DMS 273 treated with DMSO at 0.1 percent for 48 hours (cell line): ENCODE measurements around the gene EPHB3.

Source experiments
- DNase-seq: peaks from one replicate; lab custom pipeline; 2025; lab: John Stamatoyannopoulos, UW

EPHB3 gene

DNA sequence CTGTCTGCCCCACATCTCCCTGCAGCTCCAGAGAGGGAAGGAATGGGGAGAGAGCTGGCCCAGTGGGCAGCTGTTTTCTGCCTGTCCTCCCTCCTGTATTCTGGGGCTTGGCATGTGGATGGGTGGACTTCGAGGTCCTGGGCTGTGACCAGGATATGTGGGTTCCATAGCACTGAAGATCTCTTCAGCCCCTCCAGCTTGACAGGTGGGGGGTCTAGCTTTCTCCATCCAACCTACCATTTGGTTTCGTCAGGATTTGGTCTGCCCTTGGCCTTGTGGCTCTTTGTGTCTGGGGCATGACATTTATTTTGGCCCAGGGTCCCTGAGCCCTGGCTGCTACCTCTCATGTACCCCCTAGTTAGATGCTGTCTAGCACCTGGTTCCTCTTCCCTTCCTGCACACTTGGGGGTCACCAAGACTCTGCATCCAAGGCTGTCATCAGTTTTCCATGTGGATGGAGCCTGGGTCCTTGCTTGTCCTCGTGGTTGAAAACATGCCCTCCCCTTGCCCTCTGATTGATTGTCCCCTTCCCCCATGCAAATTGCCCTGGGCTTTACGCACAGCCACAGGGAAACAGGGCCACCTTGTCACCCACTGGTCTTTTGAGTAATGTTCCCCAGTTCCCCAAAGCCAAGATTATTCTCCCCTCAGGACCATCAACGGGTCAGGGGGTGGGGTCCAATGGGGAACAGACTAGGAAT lies 3.2 kb downstream of the EPHB3 start:
- DNase-seq, result no peak

DNA sequence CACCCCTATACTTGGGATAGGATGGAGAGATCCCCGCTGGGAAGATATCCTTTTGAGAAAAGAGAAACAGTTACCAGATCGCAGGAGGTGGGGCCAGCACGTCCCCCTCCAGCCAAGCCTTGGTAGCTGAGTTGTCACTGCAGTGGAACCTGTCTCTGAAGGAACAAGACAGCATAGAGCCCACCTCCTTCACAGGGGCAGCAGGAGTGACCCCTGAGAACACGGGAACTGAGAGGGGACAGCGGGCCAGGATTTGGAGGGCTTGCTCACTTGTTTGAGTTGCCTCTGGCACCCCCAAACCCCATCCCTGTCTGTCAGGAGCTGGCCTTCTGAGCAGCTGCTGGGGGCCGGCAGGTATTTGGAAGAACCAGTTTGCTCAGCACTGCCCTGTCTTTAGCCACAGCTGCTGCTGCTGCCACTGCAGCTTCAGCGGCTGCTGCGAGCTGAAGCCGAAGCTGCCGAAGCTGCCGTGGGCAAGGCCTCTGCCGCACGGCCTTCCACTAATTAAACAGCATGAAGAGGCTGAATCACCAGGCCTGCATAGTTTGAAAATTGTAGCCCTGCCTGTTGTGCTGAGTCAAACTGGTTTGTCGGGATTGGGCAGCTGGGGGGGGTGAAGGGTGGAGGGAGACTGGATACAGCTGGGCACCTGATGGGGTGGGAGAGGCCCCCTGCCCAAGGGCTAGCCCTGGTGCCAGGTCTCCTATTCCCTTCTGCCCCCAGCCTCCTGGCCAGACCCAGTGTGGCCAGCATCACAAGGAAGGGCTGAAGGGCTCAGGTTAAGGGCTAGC lies 4.0 kb downstream of the EPHB3 start:
- no peak for DNase-seq

DNA sequence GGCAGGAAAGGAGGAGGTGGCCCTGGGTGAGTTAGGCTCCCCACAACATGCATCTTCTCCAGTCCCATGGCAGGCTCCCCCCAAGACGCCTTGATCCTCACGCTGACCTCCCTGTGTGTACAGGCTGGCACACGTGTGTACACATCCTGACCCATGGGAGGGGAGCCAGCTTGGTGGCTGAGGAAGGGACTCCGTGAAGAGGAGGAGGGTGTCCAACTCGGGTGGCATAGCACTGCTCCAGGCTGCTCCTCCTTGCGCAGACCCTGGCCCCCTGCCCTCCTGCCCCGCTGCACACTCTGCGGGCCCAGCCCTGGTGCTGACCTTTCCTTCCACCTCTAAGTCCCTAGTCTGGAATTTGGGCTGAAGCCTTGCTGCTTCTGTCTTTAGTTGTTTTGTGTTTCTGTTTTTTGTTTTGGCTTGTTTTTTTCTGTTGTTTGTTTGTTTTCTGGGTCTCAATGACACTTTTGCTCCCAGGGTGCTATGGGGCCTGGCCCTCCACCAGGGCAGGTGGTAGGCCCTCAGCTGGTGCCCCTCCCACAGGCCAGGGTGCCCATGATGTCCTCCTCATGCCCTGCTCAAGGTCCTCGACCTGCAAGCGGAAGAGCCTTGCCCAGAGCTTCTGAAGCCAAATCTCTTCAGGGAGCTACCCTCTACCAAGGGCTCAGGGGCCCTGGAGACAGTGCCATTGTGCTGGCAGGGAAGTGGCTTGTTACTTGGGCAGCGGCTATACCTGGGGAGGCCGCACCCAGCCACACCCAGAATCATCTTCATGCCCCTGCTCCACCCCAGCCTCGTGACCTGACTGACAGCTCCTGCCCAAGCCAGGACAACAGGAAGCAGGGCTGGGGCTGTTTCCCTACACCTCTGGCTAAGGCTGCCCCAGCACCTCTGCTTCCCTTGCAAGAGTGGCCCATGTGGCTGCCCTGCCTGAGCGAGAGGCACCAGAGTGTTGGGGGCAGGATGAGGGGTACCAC lies 5.1 kb downstream of the EPHB3 start:
- DNase-seq, result no peak

DNA sequence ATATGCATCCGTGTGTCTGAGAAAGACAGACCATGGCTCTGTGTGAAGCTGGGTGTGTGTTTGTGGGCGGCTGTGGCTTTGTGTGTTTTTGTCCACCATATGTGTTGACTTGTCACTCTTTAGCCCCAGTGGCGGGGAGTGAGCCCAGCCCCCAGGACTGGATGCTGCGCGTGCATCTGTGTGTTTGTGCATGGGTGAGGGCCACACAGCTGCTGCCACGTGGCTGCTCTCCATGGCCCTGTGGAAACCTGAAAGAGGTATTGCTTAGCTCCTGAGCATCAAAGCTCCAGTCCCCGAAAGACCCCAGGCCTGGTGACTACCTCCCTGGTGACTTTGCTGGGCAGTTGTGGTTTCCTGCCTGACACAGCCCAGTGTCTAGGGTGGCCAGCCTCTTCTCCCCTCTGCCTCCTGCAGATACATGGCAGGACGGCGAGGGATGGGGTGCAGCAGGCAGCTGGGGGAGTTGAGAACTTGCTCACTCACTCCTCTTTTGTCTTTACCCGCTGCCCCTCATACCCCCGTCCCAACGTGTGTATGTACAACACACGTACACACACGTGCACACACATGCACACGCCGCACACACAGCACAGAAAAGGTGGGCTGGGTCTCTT lies 6.5 kb downstream of the EPHB3 start:
- DNase-seq, result no peak

DNA sequence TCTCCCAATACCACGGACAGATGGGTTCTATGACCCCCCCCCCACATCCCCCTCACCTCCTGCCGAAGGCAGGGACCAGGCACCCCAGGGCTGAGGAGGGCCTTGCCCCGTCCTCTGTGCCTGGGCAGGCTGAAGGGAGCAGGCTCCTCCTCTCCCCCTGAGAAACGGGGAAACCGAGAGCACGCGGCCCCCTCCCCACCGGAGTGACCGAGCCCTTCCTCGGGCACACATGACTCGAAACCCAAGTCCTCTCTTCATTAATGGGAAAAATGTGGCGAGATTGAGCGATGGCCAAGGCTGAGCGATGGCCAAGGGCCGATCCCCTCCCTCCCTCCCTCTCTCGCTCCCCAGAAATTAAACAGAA lies 7.0 kb downstream of the EPHB3 start:
- DNase-seq, result no peak

GRCh38 chr3:184568924-184569829 lies 7.6 kb downstream of the EPHB3 start:
- peak; percentile 26 for DNase-seq

DNA sequence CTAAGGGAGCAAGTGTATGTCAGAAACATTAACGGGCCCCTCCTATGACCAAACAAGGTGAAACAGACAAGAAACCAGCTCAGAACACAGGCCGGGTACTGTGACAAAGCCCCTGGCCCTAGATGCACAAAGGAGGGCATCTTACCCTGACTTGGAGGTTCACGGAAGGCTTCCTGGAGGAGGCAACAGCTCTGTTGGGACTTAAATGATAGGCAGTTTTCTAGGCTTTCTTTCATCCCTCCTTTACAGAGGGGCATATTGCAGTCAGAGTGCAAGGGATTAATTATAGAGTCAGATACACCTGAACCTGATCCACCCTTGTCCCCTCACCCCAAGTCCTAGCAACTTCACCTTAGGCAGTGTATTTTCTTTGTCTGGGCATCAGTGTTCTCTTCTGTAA lies 8.4 kb downstream of the EPHB3 start:
- no peak for DNase-seq

- no peak for DNase-seq
These were observed 8.9 kb downstream of the EPHB3 start for GRCh38 chr3:184570489-184570888.

DNA sequence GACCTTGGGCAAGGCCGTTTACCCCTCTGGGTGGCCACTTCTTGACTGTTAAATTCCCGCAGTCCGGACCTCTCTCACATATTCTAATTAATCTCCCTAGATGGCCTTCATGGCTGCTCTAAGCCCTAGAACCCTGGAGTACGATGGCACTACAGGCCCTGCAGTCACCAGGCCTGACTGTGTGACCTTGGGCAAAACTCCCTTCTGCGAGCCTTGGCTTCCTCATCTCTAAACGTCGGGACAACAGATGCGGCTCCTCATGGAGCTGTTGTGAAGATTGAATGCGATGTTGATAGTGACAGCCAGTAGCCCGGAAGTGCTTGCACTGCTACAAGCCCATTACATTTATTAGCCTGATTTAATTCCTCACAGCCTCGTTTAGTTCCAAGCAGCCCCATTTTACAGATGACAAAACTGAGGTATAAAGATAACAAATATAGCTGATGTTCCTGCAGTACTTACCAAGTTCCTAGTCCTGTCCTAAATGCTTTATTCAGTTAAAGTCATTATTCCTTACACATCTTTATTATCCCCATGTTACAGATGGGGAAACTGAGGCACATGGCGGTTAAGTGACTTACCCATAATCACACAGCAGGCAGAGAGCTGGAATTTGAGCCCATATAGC lies 10.3 kb downstream of the EPHB3 start:
- no peak for DNase-seq

DNA sequence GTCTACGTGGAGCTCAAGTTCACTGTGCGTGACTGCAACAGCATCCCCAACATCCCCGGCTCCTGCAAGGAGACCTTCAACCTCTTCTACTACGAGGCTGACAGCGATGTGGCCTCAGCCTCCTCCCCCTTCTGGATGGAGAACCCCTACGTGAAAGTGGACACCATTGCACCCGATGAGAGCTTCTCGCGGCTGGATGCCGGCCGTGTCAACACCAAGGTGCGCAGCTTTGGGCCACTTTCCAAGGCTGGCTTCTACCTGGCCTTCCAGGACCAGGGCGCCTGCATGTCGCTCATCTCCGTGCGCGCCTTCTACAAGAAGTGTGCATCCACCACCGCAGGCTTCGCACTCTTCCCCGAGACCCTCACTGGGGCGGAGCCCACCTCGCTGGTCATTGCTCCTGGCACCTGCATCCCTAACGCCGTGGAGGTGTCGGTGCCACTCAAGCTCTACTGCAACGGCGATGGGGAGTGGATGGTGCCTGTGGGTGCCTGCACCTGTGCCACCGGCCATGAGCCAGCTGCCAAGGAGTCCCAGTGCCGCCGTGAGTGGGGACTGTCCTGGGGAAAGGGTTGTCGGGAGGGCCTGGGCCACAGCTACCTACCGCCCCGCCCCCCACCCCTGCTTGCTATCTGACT lies 11.2 kb downstream of the EPHB3 start:
- DNase-seq, result no peak

- no peak for DNase-seq
These were observed 13.2 kb downstream of the EPHB3 start for GRCh38 chr3:184574515-184575417.

GRCh38 chr3:184575701-184576100 lies 14.1 kb downstream of the EPHB3 start:
- DNase-seq, result no peak

DNA sequence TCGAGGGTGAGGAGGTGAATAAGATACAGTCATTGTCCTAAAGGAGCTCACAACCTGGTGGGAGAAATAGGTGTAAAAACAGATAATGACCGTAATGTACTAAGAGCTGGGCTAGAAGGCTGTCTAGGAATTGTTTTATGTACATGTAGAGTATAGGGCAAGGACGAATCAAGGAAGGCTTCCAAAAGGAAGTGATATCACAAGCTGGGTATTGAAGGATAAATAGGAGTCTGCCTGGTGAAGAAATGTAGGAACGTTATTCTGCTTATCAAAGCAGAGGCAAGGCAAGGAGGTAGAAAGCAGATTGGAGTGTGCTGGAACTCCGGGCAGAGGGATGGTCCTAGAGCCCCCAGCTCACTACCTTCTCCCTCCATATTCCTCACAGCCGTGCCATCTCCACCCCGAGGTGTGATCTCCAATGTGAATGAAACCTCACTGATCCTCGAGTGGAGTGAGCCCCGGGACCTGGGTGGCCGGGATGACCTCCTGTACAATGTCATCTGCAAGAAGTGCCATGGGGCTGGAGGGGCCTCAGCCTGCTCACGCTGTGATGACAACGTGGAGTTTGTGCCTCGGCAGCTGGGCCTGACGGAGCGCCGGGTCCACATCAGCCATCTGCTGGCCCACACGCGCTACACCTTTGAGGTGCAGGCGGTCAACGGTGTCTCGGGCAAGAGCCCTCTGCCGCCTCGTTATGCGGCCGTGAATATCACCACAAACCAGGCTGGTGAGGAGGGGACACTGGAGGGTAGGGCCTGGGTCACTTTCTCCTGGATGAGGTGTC lies 15.1 kb downstream of the EPHB3 start:
- no peak for DNase-seq

DNA sequence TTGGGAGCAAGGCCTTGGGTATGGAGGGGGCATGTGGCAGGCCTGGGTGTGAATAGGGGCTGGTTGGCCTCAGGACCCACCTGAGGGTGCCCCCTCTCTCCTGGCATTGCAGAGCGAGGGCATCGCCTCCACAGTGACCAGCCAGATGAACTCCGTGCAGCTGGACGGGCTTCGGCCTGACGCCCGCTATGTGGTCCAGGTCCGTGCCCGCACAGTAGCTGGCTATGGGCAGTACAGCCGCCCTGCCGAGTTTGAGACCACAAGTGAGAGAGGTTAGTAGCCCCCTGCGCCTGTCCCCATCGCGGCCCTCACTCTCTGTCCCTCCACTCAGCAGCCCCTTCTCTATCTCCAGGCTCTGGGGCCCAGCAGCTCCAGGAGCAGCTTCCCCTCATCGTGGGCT lies 16.0 kb downstream of the EPHB3 start:
- no peak for DNase-seq

DNA sequence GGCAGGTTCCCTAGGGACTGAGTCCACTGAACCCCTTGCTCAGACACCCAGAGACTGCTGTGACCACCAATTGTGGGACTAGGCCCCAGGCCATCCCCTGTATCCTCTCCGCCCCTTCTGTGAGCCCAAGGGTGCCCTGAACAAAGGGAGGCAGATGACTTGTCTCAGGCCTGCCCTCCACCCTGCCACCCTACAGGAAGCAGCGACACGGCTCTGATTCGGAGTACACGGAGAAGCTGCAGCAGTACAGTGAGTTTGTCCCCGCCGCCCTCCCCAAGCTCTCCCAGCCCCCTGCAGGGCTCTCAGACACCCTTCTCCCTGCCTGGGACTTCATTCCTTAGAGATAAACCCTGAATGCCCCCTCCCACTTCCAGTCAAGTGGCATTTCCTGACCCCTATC lies 16.6 kb downstream of the EPHB3 start:
- DNase-seq, result no peak

GRCh38 chr3:184578822-184579221 lies 17.2 kb downstream of the EPHB3 start:
- DNase-seq, result no peak

DNA sequence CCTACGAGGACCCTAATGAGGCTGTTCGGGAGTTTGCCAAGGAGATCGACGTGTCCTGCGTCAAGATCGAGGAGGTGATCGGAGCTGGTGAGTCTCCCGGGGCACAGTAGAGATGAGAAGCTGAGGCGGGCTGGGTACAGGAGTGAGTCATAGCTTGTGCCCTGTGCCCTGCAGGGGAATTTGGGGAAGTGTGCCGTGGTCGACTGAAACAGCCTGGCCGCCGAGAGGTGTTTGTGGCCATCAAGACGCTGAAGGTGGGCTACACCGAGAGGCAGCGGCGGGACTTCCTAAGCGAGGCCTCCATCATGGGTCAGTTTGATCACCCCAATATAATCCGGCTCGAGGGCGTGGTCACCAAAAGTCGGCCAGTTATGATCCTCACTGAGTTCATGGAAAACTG lies 17.9 kb downstream of the EPHB3 start:
- no peak for DNase-seq

DNA sequence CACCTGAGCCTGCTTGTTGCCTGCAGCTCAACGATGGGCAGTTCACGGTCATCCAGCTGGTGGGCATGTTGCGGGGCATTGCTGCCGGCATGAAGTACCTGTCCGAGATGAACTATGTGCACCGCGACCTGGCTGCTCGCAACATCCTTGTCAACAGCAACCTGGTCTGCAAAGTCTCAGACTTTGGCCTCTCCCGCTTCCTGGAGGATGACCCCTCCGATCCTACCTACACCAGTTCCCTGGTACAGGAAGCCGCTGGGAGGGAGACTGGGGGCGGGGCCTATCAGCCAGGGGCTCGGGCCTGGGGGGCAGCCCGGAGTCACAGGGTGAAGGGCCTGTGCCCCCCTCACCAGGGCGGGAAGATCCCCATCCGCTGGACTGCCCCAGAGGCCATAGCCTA lies 18.8 kb downstream of the EPHB3 start:
- no peak for DNase-seq
